ENCODE measurements around the gene FGF19. TPM values are rescaled to one million over a fixed set of nuclear protein-coding genes. Genes with fewer than 3 reads are reported as not detected.

The FGF19 gene
- polyA plus RNA-seq, 2 donors = not detected

- peaks cover 0 to 8% of the 10 kb centered on the region in 2 donors for H3K27me3 ChIP-seq (ENCODE audit: control insufficient read depth in 1 of 2, insufficient read depth in 2 of 2, low read length in 2 of 2)
- H3K36me3 ChIP-seq (ENCODE audit: control insufficient read depth in 2 of 2, insufficient read depth in 2 of 2, low read length in 1 of 2) = no peaks in the 10 kb centered on the region
- no peak overlapping the region for H3K4me3 ChIP-seq (ENCODE audit: low read depth in 1 of 2, low read length in 2 of 2)
- H3K27ac ChIP-seq (ENCODE audit: low read depth in 2 of 2, low read length in 1 of 2) = no peak overlapping the region
- 41 to 42% methylated on average over 9 of the region's 9 CpGs for WGBS, 2 donors
- no peaks in the 10 kb centered on the region for H3K9me3 ChIP-seq (ENCODE audit: control insufficient read depth in 2 of 2, insufficient read depth in 1 of 2, low read depth in 1 of 2, low read length in 1 of 2)
- H3K4me1 ChIP-seq (ENCODE audit: control insufficient read depth in 2 of 2, insufficient read depth in 2 of 2, low read length in 1 of 2) = peaks cover 0 to 3% of the 10 kb centered on the region in 2 donors
Measured at GRCh38 chr11:69721745-69722144, 17.9 kb upstream of the FGF19 start.

- Histone ChIP-seq H3K27me3 (ENCODE audit: control insufficient read depth in 1 of 2, insufficient read depth in 2 of 2, low read length in 2 of 2) (peaks cover 0 to 8% of the 10 kb centered on the region in 2 donors), H3K27ac (ENCODE audit: low read depth in 2 of 2, low read length in 1 of 2) (no peak overlapping the region), H3K9me3 (ENCODE audit: control insufficient read depth in 2 of 2, insufficient read depth in 1 of 2, low read depth in 1 of 2, low read length in 1 of 2) (no peaks in the 10 kb centered on the region), H3K4me1 (ENCODE audit: control insufficient read depth in 2 of 2, insufficient read depth in 2 of 2, low read length in 1 of 2) (peaks cover 0 to 3% of the 10 kb centered on the region in 2 donors), H3K36me3 (ENCODE audit: control insufficient read depth in 2 of 2, insufficient read depth in 2 of 2, low read length in 1 of 2) (no peaks in the 10 kb centered on the region), H3K4me3 (ENCODE audit: low read depth in 1 of 2, low read length in 2 of 2) (no peak overlapping the region)
- WGBS, 2 donors = 40 to 48% methylated on average over 14 of the region's 14 CpGs
Measured at GRCh38 chr11:69721106-69721505, 17.3 kb upstream of the FGF19 start.

GRCh38 chr11:69718912-69719311 is 15.1 kb upstream of the FGF19 start:
- WGBS, 2 donors = 80 to 81% methylated on average over 8 of the region's 8 CpGs
- no peak overlapping the region for H3K27ac ChIP-seq (ENCODE audit: low read depth in 2 of 2, low read length in 1 of 2)
- no peaks in the 10 kb centered on the region for H3K36me3 ChIP-seq (ENCODE audit: control insufficient read depth in 2 of 2, insufficient read depth in 2 of 2, low read length in 1 of 2)
- H3K27me3 ChIP-seq (ENCODE audit: control insufficient read depth in 1 of 2, insufficient read depth in 2 of 2, low read length in 2 of 2) = peaks cover 0 to 8% of the 10 kb centered on the region in 2 donors
- no peaks in the 10 kb centered on the region for H3K9me3 ChIP-seq (ENCODE audit: control insufficient read depth in 2 of 2, insufficient read depth in 1 of 2, low read depth in 1 of 2, low read length in 1 of 2)
- H3K4me1 ChIP-seq (ENCODE audit: control insufficient read depth in 2 of 2, insufficient read depth in 2 of 2, low read length in 1 of 2) = peaks cover 0 to 3% of the 10 kb centered on the region in 2 donors
- H3K4me3 ChIP-seq (ENCODE audit: low read depth in 1 of 2, low read length in 2 of 2) = no peak overlapping the region

GRCh38 chr11:69718147-69718546 is 14.3 kb upstream of the FGF19 start:
- no peak overlapping the region for H3K27ac ChIP-seq (ENCODE audit: low read depth in 2 of 2, low read length in 1 of 2)
- H3K4me3 ChIP-seq (ENCODE audit: low read depth in 1 of 2, low read length in 2 of 2) = no peak overlapping the region
- peaks cover 0 to 3% of the 10 kb centered on the region in 2 donors for H3K4me1 ChIP-seq (ENCODE audit: control insufficient read depth in 2 of 2, insufficient read depth in 2 of 2, low read length in 1 of 2)
- WGBS, 2 donors = 3 to 6% methylated on average over 13 of the region's 13 CpGs
- H3K27me3 ChIP-seq (ENCODE audit: control insufficient read depth in 1 of 2, insufficient read depth in 2 of 2, low read length in 2 of 2) = peaks cover 0 to 8% of the 10 kb centered on the region in 2 donors
- H3K9me3 ChIP-seq (ENCODE audit: control insufficient read depth in 2 of 2, insufficient read depth in 1 of 2, low read depth in 1 of 2, low read length in 1 of 2) = no peaks in the 10 kb centered on the region
- no peaks in the 10 kb centered on the region for H3K36me3 ChIP-seq (ENCODE audit: control insufficient read depth in 2 of 2, insufficient read depth in 2 of 2, low read length in 1 of 2)

- no peak overlapping the region for H3K4me3 ChIP-seq (ENCODE audit: low read depth in 1 of 2, low read length in 2 of 2)
- no peaks in the 10 kb centered on the region for H3K36me3 ChIP-seq (ENCODE audit: control insufficient read depth in 2 of 2, insufficient read depth in 2 of 2, low read length in 1 of 2)
- 55 to 61% methylated on average over 6 of the region's 6 CpGs for WGBS, 2 donors
- peaks cover 0 to 3% of the 10 kb centered on the region in 2 donors for H3K4me1 ChIP-seq (ENCODE audit: control insufficient read depth in 2 of 2, insufficient read depth in 2 of 2, low read length in 1 of 2)
- H3K9me3 ChIP-seq (ENCODE audit: control insufficient read depth in 2 of 2, insufficient read depth in 1 of 2, low read depth in 1 of 2, low read length in 1 of 2) = no peaks in the 10 kb centered on the region
- H3K27me3 ChIP-seq (ENCODE audit: control insufficient read depth in 1 of 2, insufficient read depth in 2 of 2, low read length in 2 of 2) = peaks cover 0 to 8% of the 10 kb centered on the region in 2 donors
- H3K27ac ChIP-seq (ENCODE audit: low read depth in 2 of 2, low read length in 1 of 2) = no peak overlapping the region
Measured at GRCh38 chr11:69716891-69717747, 13.3 kb upstream of the FGF19 start.

GRCh38 chr11:69716099-69716498 is 12.3 kb upstream of the FGF19 start:
- Histone ChIP-seq H3K9me3 (ENCODE audit: control insufficient read depth in 2 of 2, insufficient read depth in 1 of 2, low read depth in 1 of 2, low read length in 1 of 2) (no peaks in the 10 kb centered on the region), H3K27ac (ENCODE audit: low read depth in 2 of 2, low read length in 1 of 2) (no peak overlapping the region), H3K27me3 (ENCODE audit: control insufficient read depth in 1 of 2, insufficient read depth in 2 of 2, low read length in 2 of 2) (peaks cover 0 to 8% of the 10 kb centered on the region in 2 donors), H3K4me3 (ENCODE audit: low read depth in 1 of 2, low read length in 2 of 2) (no peak overlapping the region), H3K36me3 (ENCODE audit: control insufficient read depth in 2 of 2, insufficient read depth in 2 of 2, low read length in 1 of 2) (no peaks in the 10 kb centered on the region), H3K4me1 (ENCODE audit: control insufficient read depth in 2 of 2, insufficient read depth in 2 of 2, low read length in 1 of 2) (peaks cover 0 to 3% of the 10 kb centered on the region in 2 donors)
- WGBS, 2 donors = 83 to 85% methylated on average over 11 of the region's 11 CpGs

GRCh38 chr11:69715446-69715845 is 11.6 kb upstream of the FGF19 start:
- WGBS, 2 donors = 80 to 85% methylated on average over 19 of the region's 19 CpGs
- H3K4me1 ChIP-seq (ENCODE audit: control insufficient read depth in 2 of 2, insufficient read depth in 2 of 2, low read length in 1 of 2) = peaks cover 0 to 3% of the 10 kb centered on the region in 2 donors
- H3K36me3 ChIP-seq (ENCODE audit: control insufficient read depth in 2 of 2, insufficient read depth in 2 of 2, low read length in 1 of 2) = no peaks in the 10 kb centered on the region
- no peak overlapping the region for H3K4me3 ChIP-seq (ENCODE audit: low read depth in 1 of 2, low read length in 2 of 2)
- no peaks in the 10 kb centered on the region for H3K9me3 ChIP-seq (ENCODE audit: control insufficient read depth in 2 of 2, insufficient read depth in 1 of 2, low read depth in 1 of 2, low read length in 1 of 2)
- H3K27ac ChIP-seq (ENCODE audit: low read depth in 2 of 2, low read length in 1 of 2) = no peak overlapping the region
- peaks cover 0 to 8% of the 10 kb centered on the region in 2 donors for H3K27me3 ChIP-seq (ENCODE audit: control insufficient read depth in 1 of 2, insufficient read depth in 2 of 2, low read length in 2 of 2)

- WGBS, 2 donors = 60 to 65% methylated on average over 28 of the region's 28 CpGs
- no peaks in the 10 kb centered on the region for H3K27me3 ChIP-seq (ENCODE audit: control insufficient read depth in 1 of 2, insufficient read depth in 2 of 2, low read length in 2 of 2)
Measured at GRCh38 chr11:69711822-69712801, 8.3 kb upstream of the FGF19 start.

GRCh38 chr11:69708736-69709401 is 5.0 kb upstream of the FGF19 start:
- no peak overlapping the region for H3K27ac ChIP-seq (ENCODE audit: low read depth in 2 of 2, low read length in 1 of 2)
- peaks cover 0 to 6% of the 10 kb centered on the region in 2 donors for H3K27me3 ChIP-seq (ENCODE audit: control insufficient read depth in 1 of 2, insufficient read depth in 2 of 2, low read length in 2 of 2)
- no peak overlapping the region for H3K4me3 ChIP-seq (ENCODE audit: low read depth in 1 of 2, low read length in 2 of 2)
- WGBS, 2 donors = 67 to 71% methylated on average over 15 of the region's 15 CpGs
- H3K4me1 ChIP-seq (ENCODE audit: control insufficient read depth in 2 of 2, insufficient read depth in 2 of 2, low read length in 1 of 2) = peaks cover 2 to 9% of the 10 kb centered on the region in 2 donors
- no peaks in the 10 kb centered on the region for H3K9me3 ChIP-seq (ENCODE audit: control insufficient read depth in 2 of 2, insufficient read depth in 1 of 2, low read depth in 1 of 2, low read length in 1 of 2)
- H3K36me3 ChIP-seq (ENCODE audit: control insufficient read depth in 2 of 2, insufficient read depth in 2 of 2, low read length in 1 of 2) = no peaks in the 10 kb centered on the region

More at GRCh38 chr11:69711822-69712801, 8.3 kb upstream of the FGF19 start:
- Histone ChIP-seq H3K27ac (ENCODE audit: low read depth in 2 of 2, low read length in 1 of 2) (no peak overlapping the region), H3K36me3 (ENCODE audit: control insufficient read depth in 2 of 2, insufficient read depth in 2 of 2, low read length in 1 of 2) (no peaks in the 10 kb centered on the region), H3K9me3 (ENCODE audit: control insufficient read depth in 2 of 2, insufficient read depth in 1 of 2, low read depth in 1 of 2, low read length in 1 of 2) (no peaks in the 10 kb centered on the region), H3K4me1 (ENCODE audit: control insufficient read depth in 2 of 2, insufficient read depth in 2 of 2, low read length in 1 of 2) (no peaks in the 10 kb centered on the region), H3K4me3 (ENCODE audit: low read depth in 1 of 2, low read length in 2 of 2) (no peak overlapping the region)

Measured in esophagus (tissue), 2 donors.